Measurements from ENCODE around the gene HS3ST6.

DNA sequence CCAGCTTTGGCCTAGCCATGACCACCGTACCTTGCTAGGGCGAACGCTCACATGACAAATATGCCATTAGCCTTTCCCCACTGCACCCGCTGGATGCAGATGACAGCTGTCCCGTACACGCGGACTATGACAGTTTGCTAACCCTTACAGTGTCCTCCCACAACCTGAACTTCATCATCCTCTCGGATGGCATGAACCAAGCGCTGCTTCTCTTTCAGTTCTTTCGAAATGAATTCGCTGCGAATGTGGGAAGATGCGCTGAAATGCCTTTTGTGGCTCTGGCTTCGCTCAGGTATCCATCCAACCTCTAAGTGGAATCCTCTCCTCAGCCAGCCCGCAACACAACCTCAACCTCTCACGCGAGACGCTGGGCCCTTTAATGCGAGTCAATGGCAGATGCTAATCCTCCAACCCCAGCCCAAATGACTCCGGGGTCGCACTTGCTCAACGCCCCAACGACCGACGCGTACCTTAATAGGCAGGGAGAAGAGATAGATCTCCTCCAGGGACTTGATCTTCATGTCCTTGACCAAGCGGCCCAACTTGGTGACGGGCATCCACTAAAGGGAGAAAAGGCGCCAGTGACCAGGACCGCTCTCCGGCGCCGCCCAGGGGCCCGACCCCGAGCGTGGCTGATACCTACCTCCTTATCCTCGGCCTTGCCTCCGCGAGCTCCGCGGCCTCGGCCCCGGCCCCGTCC lies 45.7 kb upstream of the HS3ST6 start:
- no peak for TF ChIP-seq CSDC2 (CRISPR knock-in tag; IDR thresholded peaks at IDR 0.05)
- no peak for TF ChIP-seq GLIS3 (CRISPR knock-in tag; IDR thresholded peaks at IDR 0.05)
- TF ChIP-seq ZNF8 (CRISPR knock-in tag; IDR thresholded peaks at IDR 0.05): no peak
- TF ChIP-seq ISL1 (CRISPR knock-in tag; IDR thresholded peaks at IDR 0.05): no peak
- TF ChIP-seq ZC3H10 (CRISPR knock-in tag; IDR thresholded peaks at IDR 0.05): no peak
- TF ChIP-seq ZFP30 (CRISPR knock-in tag; IDR thresholded peaks at IDR 0.05): no peak
- TF ChIP-seq RARB (CRISPR knock-in tag; IDR thresholded peaks at IDR 0.05): no peak
- no peak for TF ChIP-seq CREB5 (CRISPR knock-in tag; IDR thresholded peaks at IDR 0.05; ENCODE audit: low read depth)
